ENCODE measurements around the gene MYO1H.

GRCh38 chr12:109383240-109383639, 35.5 kb downstream of the MYO1H start:
- TF ChIP-seq EGR1 (IDR thresholded peaks at IDR 0.05): no peak
- TF ChIP-seq NFIC (IDR thresholded peaks at IDR 0.05): no peak
- TF ChIP-seq CREB1 (IDR thresholded peaks at IDR 0.05; ENCODE audit: low read depth): no peak
- TF ChIP-seq, protein P1, sequence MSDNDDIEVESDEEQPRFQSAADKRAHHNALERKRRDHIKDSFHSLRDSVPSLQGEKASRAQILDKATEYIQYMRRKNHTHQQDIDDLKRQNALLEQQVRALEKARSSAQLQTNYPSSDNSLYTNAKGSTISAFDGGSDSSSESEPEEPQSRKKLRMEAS (IDR thresholded peaks at IDR 0.05): no peak
- TF ChIP-seq TAF1 (IDR thresholded peaks at IDR 0.05; ENCODE audit: low read depth): no peak
- TF ChIP-seq, protein P2, sequence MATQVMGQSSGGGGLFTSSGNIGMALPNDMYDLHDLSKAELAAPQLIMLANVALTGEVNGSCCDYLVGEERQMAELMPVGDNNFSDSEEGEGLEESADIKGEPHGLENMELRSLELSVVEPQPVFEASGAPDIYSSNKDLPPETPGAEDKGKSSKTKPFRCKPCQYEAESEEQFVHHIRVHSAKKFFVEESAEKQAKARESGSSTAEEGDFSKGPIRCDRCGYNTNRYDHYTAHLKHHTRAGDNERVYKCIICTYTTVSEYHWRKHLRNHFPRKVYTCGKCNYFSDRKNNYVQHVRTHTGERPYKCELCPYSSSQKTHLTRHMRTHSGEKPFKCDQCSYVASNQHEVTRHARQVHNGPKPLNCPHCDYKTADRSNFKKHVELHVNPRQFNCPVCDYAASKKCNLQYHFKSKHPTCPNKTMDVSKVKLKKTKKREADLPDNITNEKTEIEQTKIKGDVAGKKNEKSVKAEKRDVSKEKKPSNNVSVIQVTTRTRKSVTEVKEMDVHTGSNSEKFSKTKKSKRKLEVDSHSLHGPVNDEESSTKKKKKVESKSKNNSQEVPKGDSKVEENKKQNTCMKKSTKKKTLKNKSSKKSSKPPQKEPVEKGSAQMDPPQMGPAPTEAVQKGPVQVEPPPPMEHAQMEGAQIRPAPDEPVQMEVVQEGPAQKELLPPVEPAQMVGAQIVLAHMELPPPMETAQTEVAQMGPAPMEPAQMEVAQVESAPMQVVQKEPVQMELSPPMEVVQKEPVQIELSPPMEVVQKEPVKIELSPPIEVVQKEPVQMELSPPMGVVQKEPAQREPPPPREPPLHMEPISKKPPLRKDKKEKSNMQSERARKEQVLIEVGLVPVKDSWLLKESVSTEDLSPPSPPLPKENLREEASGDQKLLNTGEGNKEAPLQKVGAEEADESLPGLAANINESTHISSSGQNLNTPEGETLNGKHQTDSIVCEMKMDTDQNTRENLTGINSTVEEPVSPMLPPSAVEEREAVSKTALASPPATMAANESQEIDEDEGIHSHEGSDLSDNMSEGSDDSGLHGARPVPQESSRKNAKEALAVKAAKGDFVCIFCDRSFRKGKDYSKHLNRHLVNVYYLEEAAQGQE (IDR thresholded peaks at IDR 0.05; ENCODE audit: low read depth): no peak
- no peak for TF ChIP-seq RAD21 (IDR thresholded peaks at IDR 0.05; ENCODE audit: low read depth)
- TF ChIP-seq CEBPB (IDR thresholded peaks at IDR 0.05): no peak
- TF ChIP-seq YY1 (IDR thresholded peaks at IDR 0.05; ENCODE audit: low read depth): no peak
- TF ChIP-seq EP300 (IDR thresholded peaks at IDR 0.05; ENCODE audit: borderline replicate concordance): no peak
